ENCODE results near the gene SPPL3.
"Not testable (repeated sequence)": the region's sequence is repeated elsewhere in the genome, so short reads cannot be mapped to it uniquely, and the experiment has no call there.

SPPL3 gene

GRCh38 chr12:120750806-120751205, 153.4 kb downstream of the SPPL3 start:
- no peak for DNase-seq (ENCODE audit: low spot score)

GRCh38 chr12:120749256-120749655, 154.9 kb downstream of the SPPL3 start:
- DNase-seq (ENCODE audit: low spot score): no peak

GRCh38 chr12:120748242-120748641, 155.9 kb downstream of the SPPL3 start:
- DNase-seq (ENCODE audit: low spot score): no peak

GRCh38 chr12:120744922-120745493, 159.2 kb downstream of the SPPL3 start:
- no peak for DNase-seq (ENCODE audit: low spot score)

GRCh38 chr12:120741476-120742421, 162.4 kb downstream of the SPPL3 start:
- no peak for DNase-seq (ENCODE audit: low spot score)

- DNase-seq (ENCODE audit: low spot score): no peak
Measured at GRCh38 chr12:120740871-120741270, 163.3 kb downstream of the SPPL3 start.

GRCh38 chr12:120739821-120740613, 164.1 kb downstream of the SPPL3 start:
- no peak for DNase-seq (ENCODE audit: low spot score)

- DNase-seq (ENCODE audit: low spot score): no peak
Measured at GRCh38 chr12:120739031-120739762, 165.0 kb downstream of the SPPL3 start.

- DNase-seq (ENCODE audit: low spot score): no peak
Measured at GRCh38 chr12:120738252-120739030, 165.7 kb downstream of the SPPL3 start.

- no peak for DNase-seq (ENCODE audit: low spot score)
Measured at GRCh38 chr12:120737557-120738251, 166.5 kb downstream of the SPPL3 start.

- no peak for DNase-seq (ENCODE audit: low spot score)
Measured at GRCh38 chr12:120736404-120737331, 167.5 kb downstream of the SPPL3 start.

- no peak for DNase-seq (ENCODE audit: low spot score)
Measured at GRCh38 chr12:120735181-120735580, 169.0 kb downstream of the SPPL3 start.

- no peak for DNase-seq (ENCODE audit: low spot score)
Measured at GRCh38 chr12:120734210-120734609, 169.9 kb downstream of the SPPL3 start.

- no peak for DNase-seq (ENCODE audit: low spot score)
Measured at GRCh38 chr12:120733574-120733973, 170.6 kb downstream of the SPPL3 start.

- not testable (repeated sequence) for DNase-seq (ENCODE audit: low spot score)
Measured at GRCh38 chr12:120732198-120732597, 172.0 kb downstream of the SPPL3 start.

- DNase-seq (ENCODE audit: low spot score): no peak
Measured at GRCh38 chr12:120726961-120727360, 177.2 kb downstream of the SPPL3 start.

- DNase-seq (ENCODE audit: low spot score): no peak
Measured at GRCh38 chr12:120726510-120726793, 177.7 kb downstream of the SPPL3 start.

- DNase-seq (ENCODE audit: low spot score): peak; percentile 99
Measured at GRCh38 chr12:120725659-120726509, 178.3 kb downstream of the SPPL3 start, which contains the start of gene ACADS. TSS of gene ACADS (plus strand) at chr12:120725826. CDS start at chr12:120725886, 60 bp downstream.
